ENCODE measurements around the gene MAN2B1.
A peak's percentile ranks its signal among the peaks of the same experiment; 100 is the strongest.
"Not testable (repeated sequence)": the region's sequence is repeated elsewhere in the genome, so short reads cannot be mapped to it uniquely, and the experiment has no call there.

MAN2B1 gene

DNA sequence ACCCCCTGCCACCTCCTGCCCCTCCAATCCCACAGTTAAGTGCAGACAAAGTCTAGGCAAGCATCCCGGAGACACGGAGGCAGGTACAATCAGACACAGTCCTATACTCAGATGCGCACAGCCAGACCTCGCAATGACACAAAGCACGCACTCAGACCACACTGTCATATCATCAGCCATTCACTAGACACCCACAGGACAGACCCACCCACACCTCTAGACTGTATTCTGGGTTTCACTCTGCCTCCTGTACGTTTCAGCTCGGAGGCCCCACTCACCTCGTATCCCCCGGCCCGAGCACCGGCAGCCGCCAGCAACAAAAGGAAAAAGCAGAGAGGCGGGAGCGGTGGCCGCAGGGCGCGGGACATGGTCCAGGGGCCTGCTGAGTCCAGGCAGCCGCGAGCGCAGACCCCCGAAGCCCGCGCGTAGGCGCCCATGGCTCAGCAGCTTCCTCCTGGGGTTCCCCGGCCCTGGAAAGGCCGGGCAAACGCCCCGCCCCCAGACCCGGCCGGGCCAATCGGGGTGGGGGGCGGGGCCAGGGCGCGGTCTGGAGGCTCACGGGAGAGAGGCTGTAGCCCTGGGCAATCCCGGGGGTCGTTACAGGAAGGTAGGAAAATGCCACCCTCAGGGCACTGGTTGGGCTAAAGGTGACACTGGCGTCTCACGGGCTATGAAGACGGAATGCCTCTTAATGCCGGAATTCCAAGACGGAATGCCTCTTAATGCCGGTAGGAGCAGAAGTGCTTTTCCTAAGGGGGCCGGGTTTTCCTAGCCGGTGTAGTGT lies at the start of gene MAN2B1, which contains the start of gene WDR83:
MAN2B1 (minus strand) TSS at position 478 of the 784 bp plus-strand sequence; CDS start at position 437, 41 bp downstream.
WDR83 (plus strand) TSS at position 543 of the 784 bp plus-strand sequence. CDS start 2,984 bp downstream, outside the sequence.
- peak; percentile 89 for DNase-seq

DNA sequence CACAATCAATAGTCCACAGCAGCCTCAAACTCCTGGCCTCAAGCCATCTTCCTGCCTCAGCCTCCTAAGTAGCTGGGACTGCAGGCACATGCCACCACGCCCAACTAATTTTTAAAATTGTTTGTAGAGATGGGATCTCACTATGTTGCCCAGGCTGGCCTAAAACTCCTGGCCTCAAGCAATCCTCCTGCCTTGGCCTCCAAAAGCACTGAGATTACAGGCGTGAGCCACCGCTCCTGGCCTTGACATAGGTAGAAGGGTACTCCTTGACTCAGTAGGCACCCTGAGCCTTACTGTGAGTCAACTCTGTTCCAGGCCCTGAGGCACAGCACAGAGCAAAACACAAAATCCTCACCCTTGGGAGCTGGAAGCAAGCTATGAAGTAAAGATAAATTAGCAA lies 49.4 kb upstream of the MAN2B1 start:
- no peak for DNase-seq

DNA sequence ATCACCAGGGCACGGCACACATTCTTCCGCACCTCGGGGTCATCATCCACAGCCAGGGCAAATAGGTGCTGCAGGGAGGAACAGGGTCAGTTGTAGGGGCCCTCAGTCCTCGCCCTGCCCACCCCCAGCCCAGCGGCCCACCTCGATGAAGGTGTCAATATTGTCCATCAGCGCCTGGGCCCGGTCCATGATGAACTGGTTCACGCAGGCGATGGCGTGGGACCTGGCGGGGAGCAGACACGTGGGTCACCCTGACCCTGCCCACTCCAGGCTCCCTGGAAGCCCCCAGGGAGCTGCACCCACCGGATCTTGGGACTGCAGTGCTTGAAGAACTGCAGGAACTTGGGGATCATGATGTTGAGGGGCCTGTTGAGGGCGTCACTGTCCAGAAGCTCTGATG lies 48.6 kb upstream of the MAN2B1 start:
- no peak for DNase-seq

DNA sequence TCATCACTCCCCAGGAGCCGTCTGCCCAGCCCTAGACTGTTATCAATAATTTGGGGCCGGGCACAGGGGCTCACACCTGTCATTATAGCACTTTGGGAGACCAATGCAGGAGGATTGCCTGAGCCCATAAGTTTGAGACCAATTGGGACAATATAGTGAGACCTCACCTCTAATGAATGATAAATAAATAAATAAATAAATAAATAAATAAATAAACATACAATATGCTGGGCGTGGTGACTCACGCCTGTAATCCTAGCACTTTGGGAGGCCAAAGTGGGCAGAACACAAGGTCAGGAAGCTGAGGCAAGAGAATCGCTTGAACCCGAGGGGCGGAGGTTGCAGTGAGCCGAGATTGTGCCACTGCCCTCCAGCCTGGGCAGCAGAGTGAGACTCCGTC lies 46.8 kb upstream of the MAN2B1 start:
- not testable (repeated sequence) for DNase-seq

DNA sequence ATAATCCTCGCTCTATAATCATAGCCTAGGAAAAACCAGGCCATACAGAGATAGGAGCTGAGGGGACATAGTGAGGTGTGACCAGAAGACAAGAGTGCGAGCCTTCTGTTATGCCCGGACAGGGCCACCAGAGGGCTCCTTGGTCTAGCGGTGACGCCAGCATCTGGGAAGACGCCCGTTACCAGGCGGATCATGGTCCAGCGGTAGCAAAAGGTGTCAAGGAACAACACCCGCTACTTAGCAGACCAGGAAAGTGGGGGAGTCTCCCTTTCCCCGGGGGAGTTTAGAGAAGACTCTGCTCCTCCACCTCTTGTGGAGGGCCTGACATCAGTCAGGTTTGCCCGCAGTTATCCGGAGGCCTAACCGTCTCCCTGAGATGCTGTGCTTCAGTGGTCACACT lies 45.5 kb upstream of the MAN2B1 start:
- DNase-seq = not testable (repeated sequence)

DNA sequence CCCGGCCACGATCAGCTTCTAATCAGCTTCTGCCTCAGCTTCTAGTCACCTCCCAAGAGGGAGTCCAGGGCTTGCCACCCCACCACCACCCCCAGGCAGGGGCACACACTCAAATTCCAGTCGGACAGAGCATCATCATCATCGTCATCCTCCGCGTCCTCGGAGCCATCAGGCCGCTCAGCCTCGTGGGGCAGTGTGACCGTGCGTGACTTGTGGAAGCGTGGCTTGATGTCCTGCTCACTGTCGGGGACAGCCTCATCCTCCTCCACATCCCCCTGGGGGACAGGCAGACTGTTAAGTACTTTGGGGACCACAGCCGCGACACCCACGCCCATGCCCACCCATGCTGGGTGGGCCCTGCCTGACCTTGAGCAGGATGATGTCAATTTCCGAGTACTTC lies 44.6 kb upstream of the MAN2B1 start:
- DNase-seq = no peak

DNA sequence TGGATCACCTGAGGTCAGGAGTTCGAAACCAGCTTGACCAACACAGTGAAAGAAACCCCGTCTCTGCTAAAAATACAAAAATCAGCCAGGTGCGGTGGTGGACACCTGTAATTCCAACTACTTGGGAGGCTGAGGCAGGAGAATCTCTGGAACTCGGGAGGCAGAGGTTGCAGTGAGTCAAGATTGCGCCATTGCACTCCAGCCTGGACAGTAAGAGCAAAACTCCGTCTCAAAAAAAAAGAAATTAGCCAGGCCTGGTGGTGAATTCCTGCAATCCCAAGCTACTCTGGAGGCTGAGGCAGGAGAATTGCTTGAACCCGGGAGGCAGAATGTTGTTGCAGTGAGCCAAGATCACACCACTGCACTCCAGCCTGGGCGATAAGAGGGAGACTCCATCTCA lies 42.1 kb upstream of the MAN2B1 start:
- no peak for DNase-seq

DNA sequence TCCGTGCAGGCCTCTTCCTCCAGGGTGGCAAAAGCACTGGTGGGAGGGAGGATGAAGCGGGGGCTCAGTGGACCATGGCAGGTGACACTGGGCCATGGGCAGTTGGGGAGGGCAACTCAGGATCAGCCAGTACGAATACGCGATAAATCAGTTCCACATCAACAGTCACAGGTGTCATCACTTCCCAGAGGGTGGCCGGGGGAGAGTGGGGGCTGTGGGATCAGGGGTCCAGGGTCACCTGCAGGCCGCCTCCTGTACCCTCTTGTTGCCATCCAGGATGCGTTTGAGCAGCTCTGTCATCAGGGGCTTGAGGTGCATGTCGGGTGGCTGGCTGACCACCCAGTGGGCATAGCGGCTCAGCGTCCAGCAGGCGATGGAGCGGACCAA lies 39.8 kb upstream of the MAN2B1 start:
- DNase-seq = no peak

DNA sequence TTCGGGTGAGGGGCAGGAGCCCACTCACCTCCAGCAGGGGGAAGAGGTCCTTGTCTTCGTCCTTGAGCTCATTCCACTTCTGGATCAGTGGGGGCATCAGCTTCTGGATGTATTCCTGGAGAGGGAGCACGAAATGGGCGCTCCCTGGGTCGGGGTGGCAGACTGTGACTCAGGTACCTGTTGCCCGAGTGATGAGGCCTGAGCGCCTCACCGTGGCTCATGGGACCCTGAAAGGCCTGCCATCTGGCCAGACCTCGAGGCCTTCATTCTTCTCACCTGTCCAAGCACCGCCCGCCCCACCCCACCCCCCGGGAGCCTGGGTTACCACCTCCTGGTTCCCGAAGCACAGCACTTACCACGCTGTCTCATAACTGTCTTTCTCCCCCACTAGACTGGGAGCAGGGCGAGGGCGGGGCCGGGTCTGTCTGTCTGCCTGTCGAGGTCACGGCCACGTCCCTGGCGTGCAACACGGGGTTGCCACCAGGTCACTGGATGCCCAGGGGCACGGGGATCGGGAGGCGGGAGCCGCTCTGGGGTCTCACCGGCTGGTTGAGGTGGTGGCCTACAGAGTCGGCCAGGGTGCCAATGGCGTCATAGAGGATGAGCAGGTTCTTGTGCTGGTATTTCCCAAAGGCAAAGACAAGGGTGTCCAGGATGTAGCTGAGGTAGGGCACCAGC lies 39.3 kb upstream of the MAN2B1 start:
- no peak for DNase-seq

DNA sequence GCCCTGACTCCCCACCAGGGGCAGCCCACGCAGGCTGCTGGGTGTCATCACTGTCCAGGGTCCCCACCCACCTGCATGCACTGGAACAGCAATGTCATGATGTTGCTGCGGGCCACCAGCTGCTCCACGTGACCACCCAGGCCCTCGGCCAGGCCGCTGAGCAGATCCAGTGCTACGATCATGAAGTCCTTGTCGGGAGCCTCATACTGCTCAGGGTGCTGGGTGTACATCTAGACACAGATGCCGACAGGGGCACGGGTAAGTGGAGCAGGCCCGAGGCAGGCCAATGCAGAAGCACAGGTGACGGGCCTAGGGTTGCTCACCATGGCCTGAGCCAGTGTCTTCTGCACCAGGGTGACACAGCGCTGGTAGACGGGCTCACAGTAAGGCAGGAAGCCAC lies 38.6 kb upstream of the MAN2B1 start:
- DNase-seq = no peak

DNA sequence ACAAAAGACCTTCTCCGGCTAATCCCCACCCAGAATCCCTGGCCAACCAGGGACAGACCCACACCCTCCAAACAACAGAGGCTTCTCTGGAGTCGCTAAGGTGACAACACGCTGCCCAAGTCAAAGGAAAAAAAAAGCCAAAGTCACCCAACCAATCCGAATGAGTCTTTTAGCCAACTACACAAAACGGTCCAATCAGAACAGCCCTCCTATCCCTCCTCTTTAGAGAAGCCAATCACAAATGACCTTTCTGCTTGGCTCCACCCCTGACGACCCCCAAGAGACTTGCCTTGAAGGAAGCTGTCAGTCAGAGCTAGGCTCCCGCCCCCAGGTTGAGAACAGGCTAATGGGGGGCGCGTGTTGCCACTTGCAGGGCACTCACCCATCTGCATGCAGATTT lies 36.5 kb upstream of the MAN2B1 start:
- peak; percentile 48 for DNase-seq

DNA sequence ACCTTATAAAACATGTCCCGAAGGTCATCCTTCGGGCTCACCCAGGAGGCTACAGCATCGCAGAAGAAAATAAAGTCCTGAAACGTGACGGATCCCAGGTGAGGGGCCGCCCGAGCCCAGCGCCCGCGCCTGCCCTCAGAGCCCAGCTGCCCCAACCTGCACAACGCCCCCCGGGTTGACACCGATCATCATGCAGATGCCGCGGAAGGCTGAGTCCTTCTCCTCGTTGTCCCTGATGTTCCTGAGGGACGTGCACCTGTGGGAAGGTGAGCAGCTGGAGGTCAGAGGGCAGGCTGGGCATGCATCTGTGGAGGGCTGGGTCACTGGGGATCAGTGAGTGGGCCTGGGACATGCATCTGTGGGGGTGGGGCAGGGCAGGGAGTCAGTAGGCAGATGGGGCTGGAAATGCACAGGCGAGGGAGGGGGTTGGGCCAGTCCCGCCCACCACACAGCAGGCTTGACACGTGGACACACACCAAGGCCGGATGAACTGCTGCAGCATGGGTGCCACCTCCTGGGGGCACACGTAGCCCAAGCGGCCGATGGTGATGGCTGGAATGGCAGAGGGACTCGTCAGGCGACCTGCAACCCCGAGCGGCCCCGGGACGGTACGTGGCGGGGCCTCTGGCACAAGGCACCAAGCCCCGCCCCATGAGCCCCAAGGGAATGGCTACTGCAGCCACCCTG lies 35.2 kb upstream of the MAN2B1 start:
- DNase-seq = no peak

DNA sequence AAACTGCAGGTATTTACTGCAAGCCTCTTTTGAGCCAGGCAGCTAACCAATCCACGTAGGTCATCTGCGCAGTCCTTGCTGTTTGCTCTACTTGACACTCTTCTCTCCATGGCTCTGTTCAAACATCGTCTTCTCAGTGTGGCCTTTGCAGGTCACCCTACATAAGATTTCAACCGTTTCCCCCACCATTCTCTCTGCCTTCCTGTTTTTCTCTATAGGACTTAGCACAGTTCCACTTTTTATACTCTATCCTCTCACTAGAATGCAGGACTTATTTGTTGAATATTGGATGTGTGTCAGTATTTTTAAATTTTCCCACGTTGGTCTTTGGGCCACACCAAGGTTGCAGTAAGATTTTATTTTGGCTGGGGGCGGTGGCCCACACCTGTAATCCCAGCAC lies 31.6 kb upstream of the MAN2B1 start:
- no peak for DNase-seq

DNA sequence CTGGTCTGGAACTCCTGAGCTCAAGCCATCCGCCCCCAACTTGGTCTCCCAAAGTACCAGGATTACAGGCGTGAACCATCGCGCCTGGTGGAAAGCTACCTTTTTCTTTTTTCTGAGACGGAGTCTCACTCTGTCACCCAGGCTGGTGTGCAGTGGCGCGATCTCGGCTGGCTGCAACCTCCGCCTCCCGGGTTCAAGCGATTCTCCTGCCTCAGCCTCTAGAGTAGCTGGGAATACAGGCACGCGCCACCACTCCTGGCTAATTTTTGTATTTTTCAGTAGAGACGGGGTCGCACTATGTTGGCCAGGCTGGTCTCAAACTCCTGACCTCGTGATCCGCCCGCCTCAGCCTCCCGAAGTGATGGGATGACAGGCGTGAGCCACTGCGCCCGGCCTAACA lies 30.9 kb upstream of the MAN2B1 start:
- not testable (repeated sequence) for DNase-seq

DNA sequence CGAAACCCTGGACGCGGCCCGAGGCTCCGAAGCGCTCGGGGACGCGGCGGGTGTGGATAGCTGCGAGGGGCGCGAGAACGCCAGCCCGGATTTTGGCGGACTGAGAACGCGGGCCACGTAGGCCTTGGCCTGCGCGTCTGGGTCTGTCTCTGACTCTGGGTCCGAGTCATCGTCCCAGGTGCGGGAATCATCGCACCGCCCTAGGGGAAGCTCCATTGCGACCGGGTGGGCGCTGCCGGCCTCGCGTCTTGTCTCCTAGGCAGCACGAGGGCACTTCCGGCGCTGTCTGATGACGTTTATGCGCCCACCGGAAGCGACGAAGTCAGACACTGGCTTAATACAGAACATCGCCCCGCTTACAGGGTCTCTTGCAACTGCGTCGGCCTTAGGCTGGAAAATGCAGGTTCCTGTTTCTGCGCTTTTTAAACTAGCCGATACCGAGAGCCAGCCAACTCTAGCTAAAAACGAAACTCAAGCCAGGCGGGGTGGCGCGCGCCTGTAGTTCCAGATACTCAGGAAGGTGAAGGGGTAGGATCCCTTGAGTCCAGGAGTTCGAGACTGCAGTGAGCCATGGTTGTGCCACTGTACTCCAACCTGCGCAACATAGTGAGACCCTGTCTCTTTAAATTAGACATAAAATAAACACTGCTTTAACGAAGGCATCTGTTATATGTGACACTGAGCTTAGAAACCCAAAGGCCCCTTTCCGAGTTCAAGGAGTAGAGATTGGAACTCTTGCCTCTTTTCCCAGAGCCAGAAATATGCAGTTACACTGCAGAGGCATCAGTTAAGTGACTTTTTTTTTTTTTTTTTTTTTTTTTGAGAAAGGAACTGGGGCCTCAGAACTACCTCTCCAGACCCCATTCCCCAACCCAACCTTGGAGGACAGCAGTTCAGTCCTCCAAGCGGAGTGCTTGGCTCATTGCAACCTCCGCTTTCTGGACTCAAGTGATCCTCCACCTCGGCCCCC lies 30.1 kb upstream of the MAN2B1 start, which contains the start of gene FBXW9:
FBXW9 (minus strand) TSS at position 266 of the 970 bp plus-strand sequence; CDS start at position 216, 50 bp downstream.
- DNase-seq = peak; percentile 97

DNA sequence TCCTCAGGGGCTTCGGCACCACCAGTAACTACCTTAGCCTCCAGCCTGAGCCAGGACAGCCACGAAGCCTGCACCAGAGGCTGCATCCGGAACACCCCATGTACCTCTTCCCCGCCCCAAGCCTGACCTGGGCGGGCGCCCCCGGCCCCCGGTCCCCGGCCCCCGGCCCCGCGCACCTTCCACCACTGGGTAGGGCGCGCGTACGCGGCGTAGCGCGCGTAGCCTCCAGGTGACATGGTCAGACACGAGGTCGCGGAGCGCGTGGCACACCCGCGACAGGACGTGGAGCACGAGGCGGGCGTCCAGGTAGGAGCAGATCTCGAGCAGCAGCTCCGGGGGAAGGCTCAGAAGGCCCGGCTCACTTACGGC lies 29.4 kb upstream of the MAN2B1 start:
- DNase-seq = peak; percentile 43

DNA sequence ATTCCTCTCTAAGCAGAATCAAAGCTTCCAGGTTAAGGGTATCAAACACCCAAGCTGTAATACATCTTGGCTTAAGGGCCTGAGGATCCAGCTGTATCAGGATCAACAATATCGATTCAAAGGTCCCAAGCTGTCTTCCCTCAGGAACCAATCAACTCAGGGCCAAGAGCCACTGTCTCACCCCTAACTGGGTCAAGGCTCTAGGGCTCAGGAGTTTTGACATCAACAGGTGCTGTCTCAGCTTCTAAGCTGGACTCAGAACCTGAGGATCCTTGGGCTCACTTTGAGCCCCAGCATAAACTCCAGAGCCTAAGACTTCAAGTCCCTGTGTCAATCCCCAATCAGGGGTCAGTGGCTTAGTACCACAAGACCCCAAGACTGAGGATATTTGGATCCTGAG lies 29.0 kb upstream of the MAN2B1 start:
- no peak for DNase-seq

DNA sequence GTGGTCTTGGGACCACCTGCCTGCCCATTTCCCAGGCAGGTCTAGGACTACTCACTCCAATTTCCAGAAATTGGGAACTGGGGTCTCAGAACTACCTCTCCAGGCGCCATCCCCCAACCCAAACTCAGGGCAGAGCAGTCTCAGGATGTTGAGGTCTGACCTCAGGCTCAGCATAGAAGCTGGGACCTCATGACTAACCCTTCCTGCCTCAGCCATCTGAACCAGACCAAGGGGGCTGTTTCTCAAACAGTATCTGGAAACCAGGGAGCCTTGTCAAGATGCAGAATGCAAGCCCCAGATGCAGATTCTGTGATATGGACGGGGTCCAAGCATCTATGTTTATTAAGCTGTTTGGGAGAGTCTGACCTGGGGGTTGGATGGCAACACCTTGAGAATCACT lies 28.6 kb upstream of the MAN2B1 start:
- no peak for DNase-seq

DNA sequence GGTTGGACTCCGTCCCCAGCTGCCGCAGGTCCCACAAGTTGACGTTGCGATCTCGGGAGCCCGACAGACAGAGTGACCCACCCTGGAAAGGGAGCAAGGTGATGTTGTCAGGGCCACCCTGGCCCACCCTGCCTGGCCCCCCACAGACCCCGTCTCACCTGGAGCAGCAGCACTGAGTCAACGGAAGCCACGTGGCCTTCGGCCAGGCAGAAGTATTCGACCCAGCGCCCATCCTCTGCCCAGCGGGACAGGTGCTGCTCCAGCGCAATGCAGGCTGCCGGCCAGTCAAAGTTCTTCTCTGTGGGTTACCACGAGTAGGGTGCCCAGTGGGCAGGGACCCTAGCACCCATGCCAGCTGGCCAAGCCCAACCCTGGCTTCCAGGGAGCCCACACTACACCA lies 28.1 kb upstream of the MAN2B1 start:
- no peak for DNase-seq

DNA sequence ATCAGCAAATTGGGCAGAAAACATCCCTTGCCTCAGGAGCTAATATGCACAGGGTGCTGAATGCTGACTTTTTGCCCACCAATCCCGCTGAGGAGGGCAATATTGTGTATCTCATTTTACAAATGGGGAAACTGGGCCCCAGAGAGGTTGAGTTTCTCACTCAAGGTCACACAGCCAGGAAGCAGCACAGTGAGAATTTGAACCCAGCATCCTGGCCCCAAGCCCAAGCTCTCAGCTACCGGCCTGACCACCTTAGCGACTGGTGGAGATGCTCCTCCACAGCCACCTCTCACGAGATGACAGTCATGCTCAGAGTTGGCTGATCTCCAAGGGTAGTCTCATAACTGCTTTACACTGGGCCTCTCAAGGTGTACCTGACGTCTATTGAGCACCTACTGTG lies 26.4 kb upstream of the MAN2B1 start:
- DNase-seq = no peak

DNA sequence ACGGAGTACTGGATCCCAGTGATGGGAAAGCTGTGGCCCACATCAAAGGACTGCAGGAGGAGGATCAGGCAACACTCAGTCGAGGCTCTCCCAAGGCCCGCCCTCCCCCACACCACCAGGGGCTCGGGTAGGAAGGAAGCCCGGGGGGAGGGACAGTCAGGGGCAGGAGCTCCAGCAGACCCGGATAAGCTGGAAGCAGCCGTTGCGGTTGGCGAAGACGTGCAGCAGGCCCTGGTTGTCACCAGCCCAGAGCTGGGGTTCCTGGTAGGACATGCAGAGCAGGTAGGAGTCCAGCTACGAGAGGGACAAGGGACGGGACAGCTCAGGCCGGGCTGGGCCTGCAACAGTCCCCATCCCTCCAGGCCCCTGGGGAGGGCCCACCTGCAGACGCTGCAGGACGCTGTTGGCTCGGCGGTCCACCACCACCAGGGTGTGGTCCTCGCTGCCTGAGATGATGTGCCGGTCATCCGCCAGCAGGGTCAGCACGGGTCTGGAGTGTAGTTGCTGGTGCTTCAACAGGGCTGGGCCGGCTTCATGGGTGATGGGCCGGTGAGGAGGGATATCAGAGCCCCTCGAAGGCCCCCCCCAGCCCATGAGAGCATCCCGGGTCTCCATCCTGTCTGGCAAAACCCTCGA lies 23.2 kb upstream of the MAN2B1 start:
- no peak for DNase-seq

DNA sequence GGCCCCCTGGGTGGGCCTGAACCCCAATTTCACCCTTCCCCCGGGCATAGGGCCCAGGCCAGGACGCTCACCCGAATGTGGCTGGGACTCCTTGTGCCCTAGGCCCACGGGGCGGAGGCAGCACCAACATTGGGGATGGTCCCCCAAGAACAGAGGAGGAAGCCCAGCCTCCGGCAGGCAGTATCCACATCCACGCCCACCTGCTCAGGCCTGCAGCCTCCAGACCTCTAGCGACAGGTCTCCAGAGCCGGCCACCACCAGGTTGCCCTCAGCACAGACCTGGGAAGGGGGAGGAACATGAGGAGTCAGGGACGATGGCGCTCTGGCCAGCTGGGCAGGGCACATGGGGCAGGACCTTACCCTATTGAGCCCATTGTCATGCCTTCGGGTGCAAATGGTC lies 22.5 kb upstream of the MAN2B1 start:
- no peak for DNase-seq
